ENCODE measurements around the gene S1PR2.

Gene S1PR2

DNA sequence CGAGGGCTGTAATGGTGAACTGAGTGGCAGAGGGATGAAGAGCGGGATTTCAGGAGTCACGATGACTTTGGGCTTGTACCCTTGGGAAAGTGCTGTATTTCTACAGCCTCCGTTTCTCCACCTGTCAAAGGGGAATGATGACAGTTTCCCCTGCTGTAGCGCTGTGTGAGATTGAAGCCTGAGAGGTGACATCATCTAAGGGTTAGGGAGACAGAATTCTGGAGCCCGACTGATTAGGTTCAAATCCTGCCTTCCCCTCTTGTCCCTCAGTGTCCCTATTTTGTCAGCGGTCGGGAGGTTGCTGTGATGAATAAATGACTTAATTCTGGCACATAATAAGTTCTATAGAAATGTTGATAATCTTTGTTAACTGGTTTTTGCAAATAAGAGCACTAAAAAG, 21.6 kb upstream of the S1PR2 start:
- peak overlapping the region; percentile 89 for H2AFZ ChIP-seq (ENCODE audit: low read depth, low read length)
- no peak overlapping the region for H2BK5ac ChIP-seq (ENCODE audit: low read depth, low read length, poor library complexity, severe bottlenecking)
- H3K27ac ChIP-seq (ENCODE audit: low read length, poor library complexity, severe bottlenecking) = no peak overlapping the region
- H3K4me1 ChIP-seq (ENCODE audit: control insufficient read depth, insufficient read depth, low read depth, low read length) = peaks cover 5% of the 10 kb centered on the region
- H2BK15ac ChIP-seq (ENCODE audit: low read depth, poor library complexity, severe bottlenecking) = no peak overlapping the region
- H3K18ac ChIP-seq (ENCODE audit: low read depth in 1 of 2, low read length in 2 of 2) = no peak overlapping the region
- peak overlapping the region; percentile 97 for H4K8ac ChIP-seq (ENCODE audit: low read length)
- no peak overlapping the region for H2BK120ac ChIP-seq (ENCODE audit: low read depth, low read length)
- 18% methylated on average over 6 of the region's 8 CpGs for WGBS
- peak overlapping the region in 1 of 2 experiments; percentile 77 for H3K4ac ChIP-seq (ENCODE audit: low read depth in 1 of 2, low read length in 2 of 2)
- H3K27me3 ChIP-seq (ENCODE audit: control insufficient read depth in 1 of 2, insufficient read depth in 1 of 2, low read length in 2 of 2) = no peaks in the 10 kb centered on the region
- H3K23ac ChIP-seq (ENCODE audit: low read length in 2 of 2) = no peak overlapping the region
- peak overlapping the region; percentile 93 for H3K4me2 ChIP-seq (ENCODE audit: low read length, poor library complexity, severe bottlenecking)
- no peak overlapping the region for H2BK12ac ChIP-seq (ENCODE audit: low read length in 2 of 2)
- peaks cover 31 to 34% of the 10 kb centered on the region in 2 experiments for H3K36me3 ChIP-seq (ENCODE audit: control insufficient read depth in 1 of 2, insufficient read depth in 2 of 2, low read depth in 1 of 2, low read length in 2 of 2)
- no peaks in the 10 kb centered on the region for H3K9me3 ChIP-seq (ENCODE audit: control insufficient read depth, low read length)
- H4K91ac ChIP-seq (ENCODE audit: low read length) = peak overlapping the region; percentile 84
- peak overlapping the region; percentile 97 to 98 for H3K4me3 ChIP-seq (ENCODE audit: insufficient read depth in 1 of 2, low read depth in 1 of 2, low read length in 2 of 2)
- peak overlapping the region; percentile 94 for H3K9ac ChIP-seq (ENCODE audit: low read length)
- no peak overlapping the region for H2AK5ac ChIP-seq (ENCODE audit: low read length, severe bottlenecking)
- H3K14ac ChIP-seq (ENCODE audit: low read length in 2 of 2) = no peak overlapping the region
- H3K79me1 ChIP-seq (replicated peaks; ENCODE audit: low read length, poor library complexity, severe bottlenecking) = peaks cover 31% of the 10 kb centered on the region
- DNase-seq = no peak

- H2AFZ ChIP-seq (ENCODE audit: low read depth, low read length) = peak within 1 kb of the TSS; percentile 89
- peak within 1 kb of the TSS; percentile 89 for H4K91ac ChIP-seq (ENCODE audit: low read length)
- peak within 1 kb of the TSS; percentile 97 for H4K8ac ChIP-seq (ENCODE audit: low read length)
- H3K27ac ChIP-seq (ENCODE audit: low read length, poor library complexity, severe bottlenecking) = peak within 1 kb of the TSS; percentile 68
- peak within 1 kb of the TSS; percentile 91 to 95 for H3K18ac ChIP-seq (ENCODE audit: low read depth in 1 of 2, low read length in 2 of 2)
- H3K4me3 ChIP-seq (ENCODE audit: insufficient read depth in 1 of 2, low read depth in 1 of 2, low read length in 2 of 2) = peak within 1 kb of the TSS; percentile 97 to 98
- H3K4me1 ChIP-seq (ENCODE audit: control insufficient read depth, insufficient read depth, low read depth, low read length) = peaks cover 5% of the 10 kb centered on the region
- no peaks in the 10 kb centered on the region for H3K27me3 ChIP-seq (ENCODE audit: control insufficient read depth in 1 of 2, insufficient read depth in 1 of 2, low read length in 2 of 2)
- H3K79me1 ChIP-seq (replicated peaks; ENCODE audit: low read length, poor library complexity, severe bottlenecking) = peaks cover 31% of the 10 kb centered on the region
- WGBS = 2% methylated on average over 74 of the region's 77 CpGs
- H3K9ac ChIP-seq (ENCODE audit: low read length) = peak within 1 kb of the TSS; percentile 94
- no peak within 1 kb of the TSS for H2BK5ac ChIP-seq (ENCODE audit: low read depth, low read length, poor library complexity, severe bottlenecking)
- H3K4ac ChIP-seq (ENCODE audit: low read depth in 1 of 2, low read length in 2 of 2) = peak within 1 kb of the TSS; percentile 77 to 92
- peak; percentile 99 for DNase-seq
- H2AK5ac ChIP-seq (ENCODE audit: low read length, severe bottlenecking) = peak within 1 kb of the TSS; percentile 3
- peak within 1 kb of the TSS in 1 of 2 experiments; percentile 17 for H3K23ac ChIP-seq (ENCODE audit: low read length in 2 of 2)
- peak within 1 kb of the TSS; percentile 93 for H3K4me2 ChIP-seq (ENCODE audit: low read length, poor library complexity, severe bottlenecking)
- H3K14ac ChIP-seq (ENCODE audit: low read length in 2 of 2) = peak within 1 kb of the TSS in 1 of 2 experiments; percentile 95
- peak within 1 kb of the TSS; percentile 79 for H2BK120ac ChIP-seq (ENCODE audit: low read depth, low read length)
- peak within 1 kb of the TSS; percentile 99 for H2BK15ac ChIP-seq (ENCODE audit: low read depth, poor library complexity, severe bottlenecking)
- H2BK12ac ChIP-seq (ENCODE audit: low read length in 2 of 2) = no peak within 1 kb of the TSS
- H3K9me3 ChIP-seq (ENCODE audit: control insufficient read depth, low read length) = no peaks in the 10 kb centered on the region
- peaks cover 24 to 28% of the 10 kb centered on the region in 2 experiments for H3K36me3 ChIP-seq (ENCODE audit: control insufficient read depth in 1 of 2, insufficient read depth in 2 of 2, low read depth in 1 of 2, low read length in 2 of 2)
These were observed 20.9 kb upstream of the S1PR2 start, which contains the start of gene MRPL4 for GRCh38 chr19:10251792-10252694. Gene MRPL4, plus strand, starts transcription at chr19:10252214. Its CDS starts 40 bp downstream, at chr19:10252254.

DNA sequence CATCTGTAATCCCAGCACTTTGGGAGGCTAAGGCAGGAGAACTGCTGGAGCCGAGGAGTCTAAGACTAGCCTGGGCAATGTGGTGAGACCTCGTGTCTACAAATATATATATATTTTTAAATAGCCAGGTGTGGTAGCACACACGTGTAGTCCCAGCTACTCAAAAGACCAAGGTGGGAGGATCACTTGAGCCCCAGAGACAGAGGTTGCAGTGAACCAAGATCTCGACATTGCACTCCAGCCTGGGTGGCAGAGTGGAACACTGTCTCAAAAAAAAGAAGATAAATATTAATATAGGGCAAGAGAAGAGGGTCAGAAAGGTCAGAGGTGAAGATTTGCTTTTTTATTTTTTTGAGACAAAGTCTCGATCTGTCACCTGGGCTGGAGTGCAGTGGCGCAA, 15.4 kb upstream of the S1PR2 start:
- no peak overlapping the region for H2AK5ac ChIP-seq (ENCODE audit: low read length, severe bottlenecking)

GRCh38 chr19:10245189-10245939, 14.2 kb upstream of the S1PR2 start:
- H3K79me1 ChIP-seq (replicated peaks; ENCODE audit: low read length, poor library complexity, severe bottlenecking) = no peaks in the 10 kb centered on the region
- H3K23ac ChIP-seq (ENCODE audit: low read length in 2 of 2) = no peak overlapping the region

More for the DNA sequence above, 15.4 kb upstream of the S1PR2 start:
- no peak overlapping the region for H3K14ac ChIP-seq (ENCODE audit: low read length in 2 of 2)
- no peak overlapping the region for H3K4ac ChIP-seq (ENCODE audit: low read depth in 1 of 2, low read length in 2 of 2)
- no peak overlapping the region for H3K4me2 ChIP-seq (ENCODE audit: low read length, poor library complexity, severe bottlenecking)
- no peak overlapping the region for H2BK15ac ChIP-seq (ENCODE audit: low read depth, poor library complexity, severe bottlenecking)
- H4K91ac ChIP-seq (ENCODE audit: low read length) = no peak overlapping the region
- H3K27me3 ChIP-seq (ENCODE audit: control insufficient read depth in 1 of 2, insufficient read depth in 1 of 2, low read length in 2 of 2) = no peaks in the 10 kb centered on the region
- no peaks in the 10 kb centered on the region for H3K9me3 ChIP-seq (ENCODE audit: control insufficient read depth, low read length)
- no peak overlapping the region for H3K27ac ChIP-seq (ENCODE audit: low read length, poor library complexity, severe bottlenecking)
- no peak overlapping the region for H2BK12ac ChIP-seq (ENCODE audit: low read length in 2 of 2)
- H3K4me1 ChIP-seq (ENCODE audit: control insufficient read depth, insufficient read depth, low read depth, low read length) = peaks cover 7% of the 10 kb centered on the region
- H4K8ac ChIP-seq (ENCODE audit: low read length) = no peak overlapping the region
- DNase-seq = no peak
- peaks cover 4% of the 10 kb centered on the region for H3K79me1 ChIP-seq (replicated peaks; ENCODE audit: low read length, poor library complexity, severe bottlenecking)
- no peaks in the 10 kb centered on the region for H3K36me3 ChIP-seq (ENCODE audit: control insufficient read depth in 1 of 2, insufficient read depth in 2 of 2, low read depth in 1 of 2, low read length in 2 of 2)
- H3K23ac ChIP-seq (ENCODE audit: low read length in 2 of 2) = no peak overlapping the region
- no peak overlapping the region for H2BK5ac ChIP-seq (ENCODE audit: low read depth, low read length, poor library complexity, severe bottlenecking)
- H3K18ac ChIP-seq (ENCODE audit: low read depth in 1 of 2, low read length in 2 of 2) = no peak overlapping the region
- H3K9ac ChIP-seq (ENCODE audit: low read length) = no peak overlapping the region
- no peak overlapping the region for H3K4me3 ChIP-seq (ENCODE audit: insufficient read depth in 1 of 2, low read depth in 1 of 2, low read length in 2 of 2)
- WGBS = 95% methylated on average over 5 of the region's 6 CpGs
- no peak overlapping the region for H2AFZ ChIP-seq (ENCODE audit: low read depth, low read length)
- H2BK120ac ChIP-seq (ENCODE audit: low read depth, low read length) = no peak overlapping the region

More at GRCh38 chr19:10245189-10245939, 14.2 kb upstream of the S1PR2 start:
- H4K91ac ChIP-seq (ENCODE audit: low read length) = peak overlapping the region; percentile 39
- peak overlapping the region; percentile 69 for H2BK15ac ChIP-seq (ENCODE audit: low read depth, poor library complexity, severe bottlenecking)
- H3K4me3 ChIP-seq (ENCODE audit: insufficient read depth in 1 of 2, low read depth in 1 of 2, low read length in 2 of 2) = no peak overlapping the region
- H3K4me2 ChIP-seq (ENCODE audit: low read length, poor library complexity, severe bottlenecking) = no peak overlapping the region
- WGBS = 85% methylated on average over 8 of the region's 9 CpGs
- no peak overlapping the region for H2BK12ac ChIP-seq (ENCODE audit: low read length in 2 of 2)
- no peak overlapping the region for H3K4ac ChIP-seq (ENCODE audit: low read depth in 1 of 2, low read length in 2 of 2)
- no peak overlapping the region for H3K14ac ChIP-seq (ENCODE audit: low read length in 2 of 2)
- H2BK5ac ChIP-seq (ENCODE audit: low read depth, low read length, poor library complexity, severe bottlenecking) = no peak overlapping the region
- no peak for DNase-seq
- H3K27ac ChIP-seq (ENCODE audit: low read length, poor library complexity, severe bottlenecking) = no peak overlapping the region
- H2BK120ac ChIP-seq (ENCODE audit: low read depth, low read length) = no peak overlapping the region
- peak overlapping the region; percentile 26 for H3K9ac ChIP-seq (ENCODE audit: low read length)
- H3K36me3 ChIP-seq (ENCODE audit: control insufficient read depth in 1 of 2, insufficient read depth in 2 of 2, low read depth in 1 of 2, low read length in 2 of 2) = no peaks in the 10 kb centered on the region
- peaks cover 5% of the 10 kb centered on the region for H3K4me1 ChIP-seq (ENCODE audit: control insufficient read depth, insufficient read depth, low read depth, low read length)
- no peaks in the 10 kb centered on the region for H3K9me3 ChIP-seq (ENCODE audit: control insufficient read depth, low read length)
- no peak overlapping the region for H2AK5ac ChIP-seq (ENCODE audit: low read length, severe bottlenecking)
- H3K27me3 ChIP-seq (ENCODE audit: control insufficient read depth in 1 of 2, insufficient read depth in 1 of 2, low read length in 2 of 2) = no peaks in the 10 kb centered on the region
- H2AFZ ChIP-seq (ENCODE audit: low read depth, low read length) = no peak overlapping the region
- H3K18ac ChIP-seq (ENCODE audit: low read depth in 1 of 2, low read length in 2 of 2) = no peak overlapping the region
- no peak overlapping the region for H4K8ac ChIP-seq (ENCODE audit: low read length)
